Measurements from ENCODE around the gene MINPP1.

MINPP1 gene

GRCh38 chr10:87596351-87596750 is 91.7 kb downstream of the MINPP1 start:
- TF ChIP-seq, protein P1, sequence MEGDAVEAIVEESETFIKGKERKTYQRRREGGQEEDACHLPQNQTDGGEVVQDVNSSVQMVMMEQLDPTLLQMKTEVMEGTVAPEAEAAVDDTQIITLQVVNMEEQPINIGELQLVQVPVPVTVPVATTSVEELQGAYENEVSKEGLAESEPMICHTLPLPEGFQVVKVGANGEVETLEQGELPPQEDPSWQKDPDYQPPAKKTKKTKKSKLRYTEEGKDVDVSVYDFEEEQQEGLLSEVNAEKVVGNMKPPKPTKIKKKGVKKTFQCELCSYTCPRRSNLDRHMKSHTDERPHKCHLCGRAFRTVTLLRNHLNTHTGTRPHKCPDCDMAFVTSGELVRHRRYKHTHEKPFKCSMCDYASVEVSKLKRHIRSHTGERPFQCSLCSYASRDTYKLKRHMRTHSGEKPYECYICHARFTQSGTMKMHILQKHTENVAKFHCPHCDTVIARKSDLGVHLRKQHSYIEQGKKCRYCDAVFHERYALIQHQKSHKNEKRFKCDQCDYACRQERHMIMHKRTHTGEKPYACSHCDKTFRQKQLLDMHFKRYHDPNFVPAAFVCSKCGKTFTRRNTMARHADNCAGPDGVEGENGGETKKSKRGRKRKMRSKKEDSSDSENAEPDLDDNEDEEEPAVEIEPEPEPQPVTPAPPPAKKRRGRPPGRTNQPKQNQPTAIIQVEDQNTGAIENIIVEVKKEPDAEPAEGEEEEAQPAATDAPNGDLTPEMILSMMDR (IDR thresholded peaks at IDR 0.05; ENCODE audit: insufficient read depth, low read length, missing control alignments): no peak
- ChIA-PET POLR2A (no interaction called here), CTCF (interaction anchor here (0.6 to 1.2 kb wide), 2 partner anchors 17 to 61 kb away, joined by 3 to 4 read pairs; no protein-coding TSS in a partner anchor)
- no peak for DNase-seq (ENCODE audit: low read depth, low spot score)
- no peak overlapping the region for H3K4me3 ChIP-seq (ENCODE audit: low read depth, low read length)

DNA sequence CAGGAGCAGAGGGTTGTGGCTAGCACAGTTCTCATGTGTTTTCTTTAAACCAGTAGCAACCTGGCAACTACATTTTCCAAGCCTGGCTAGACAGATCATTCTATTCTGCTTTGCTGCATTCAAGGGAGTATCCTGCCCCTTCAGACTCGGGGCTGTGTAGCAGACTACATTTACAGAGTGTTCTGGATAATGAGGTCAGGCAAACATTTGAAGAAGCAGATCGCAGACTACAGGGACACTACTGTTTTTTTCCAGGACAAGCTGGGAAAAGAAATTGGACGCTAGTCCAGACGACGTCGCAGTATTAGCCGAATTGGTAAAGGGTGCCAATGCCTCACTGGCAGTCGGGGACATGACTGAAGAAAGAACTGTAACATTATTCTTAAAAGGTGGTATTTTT is 94.0 kb downstream of the MINPP1 start:
- ChIA-PET POLR2A (no interaction called here), CTCF (interaction anchor here (0.9 kb wide), 1 partner anchor 9 kb away, joined by 3 read pairs; no protein-coding TSS in a partner anchor)
- no peak overlapping the region for H3K4me3 ChIP-seq (ENCODE audit: low read depth, low read length)
- DNase-seq (ENCODE audit: low read depth, low spot score): no peak
- TF ChIP-seq, protein P1 (IDR thresholded peaks at IDR 0.05; ENCODE audit: insufficient read depth, low read length, missing control alignments): no peak

DNA sequence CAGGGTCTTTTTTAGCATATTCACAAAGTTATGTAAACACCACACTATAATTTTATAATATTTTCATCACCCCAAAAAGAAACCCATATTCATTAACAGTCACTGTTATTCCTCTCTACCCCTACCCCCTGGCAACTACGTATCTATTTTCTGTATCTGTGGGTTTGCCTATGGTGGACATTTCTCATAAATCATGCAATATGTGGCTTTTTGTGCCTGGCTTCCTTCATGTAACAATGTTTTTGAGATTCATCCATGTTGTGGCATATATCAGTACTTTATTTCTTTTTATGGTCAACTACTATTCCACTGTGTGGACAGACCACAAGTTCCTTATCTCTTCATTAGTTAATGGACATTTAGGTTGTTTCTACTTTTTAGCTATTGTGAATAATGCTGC is 95.9 kb downstream of the MINPP1 start:
- H3K4me3 ChIP-seq (ENCODE audit: low read depth, low read length): no peak overlapping the region
- ChIA-PET CTCF (no interaction called here), POLR2A (no interaction called here)
- TF ChIP-seq, protein P1 (IDR thresholded peaks at IDR 0.05; ENCODE audit: insufficient read depth, low read length, missing control alignments): no peak
- no peak for DNase-seq (ENCODE audit: low read depth, low spot score)
